GM10266 (cell line): ENCODE measurements around the gene TOR1A.

Source experiments
- DNase-seq: peaks from one replicate; pipeline ENCODE4 v3.0.0; 2012; ENCODE audit errors: extremely low spot score
- TF ChIP-seq, protein P1 (sequence below): IDR thresholded peaks from 2 replicates; pipeline ENCODE4 v1.5.1; 2012; ENCODE audit warnings: mild to moderate bottlenecking, low read depth; ENCODE audit not compliant: control insufficient read depth, insufficient read depth; ENCODE audit errors: missing control alignments

Gene TOR1A

DNA sequence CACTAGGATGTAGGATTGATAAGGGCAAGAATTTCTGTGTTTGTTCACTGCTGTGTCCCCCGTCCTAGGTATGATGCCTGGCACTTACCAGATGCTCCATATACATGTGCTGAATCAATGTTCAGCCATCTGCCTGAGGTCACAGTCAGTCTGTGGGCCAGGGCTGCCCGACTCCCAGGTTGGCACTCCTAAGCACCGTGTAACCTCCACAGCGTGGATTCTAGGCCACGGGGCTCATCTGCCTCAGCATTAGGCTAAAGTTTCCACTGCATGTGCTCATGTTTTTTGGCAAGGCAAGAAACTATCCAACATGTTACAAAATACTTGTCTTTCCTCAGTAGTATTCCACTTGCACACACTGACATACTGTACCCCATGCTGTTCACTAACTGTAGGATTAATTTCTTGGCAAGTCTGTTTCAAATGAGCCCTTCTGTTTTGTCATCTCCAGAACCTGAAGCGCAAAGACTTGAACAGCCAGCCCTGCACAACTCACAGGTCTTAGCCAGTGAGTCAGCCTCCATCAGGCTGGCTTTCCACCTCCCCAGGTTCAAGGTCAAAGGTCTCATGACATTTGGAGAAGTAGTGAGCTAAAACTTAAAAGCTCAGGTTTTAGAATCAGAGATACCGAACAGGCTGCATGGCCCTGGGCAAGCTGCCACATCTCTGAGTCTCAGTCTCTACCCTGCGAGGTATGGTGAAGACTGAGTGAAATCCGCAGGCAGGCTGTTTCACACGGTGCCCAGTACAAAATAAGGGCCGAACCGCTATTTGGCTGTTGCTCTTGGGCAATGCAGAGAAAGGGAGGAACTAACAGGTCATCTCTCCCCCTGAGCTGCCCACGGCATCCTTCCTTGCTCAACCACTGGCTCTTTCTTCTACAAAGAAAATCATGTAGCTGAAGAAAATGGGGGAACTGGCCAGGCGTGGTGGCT is 7.2 kb downstream of the TOR1A start:
- DNase-seq: no peak
- TF ChIP-seq, protein P1, sequence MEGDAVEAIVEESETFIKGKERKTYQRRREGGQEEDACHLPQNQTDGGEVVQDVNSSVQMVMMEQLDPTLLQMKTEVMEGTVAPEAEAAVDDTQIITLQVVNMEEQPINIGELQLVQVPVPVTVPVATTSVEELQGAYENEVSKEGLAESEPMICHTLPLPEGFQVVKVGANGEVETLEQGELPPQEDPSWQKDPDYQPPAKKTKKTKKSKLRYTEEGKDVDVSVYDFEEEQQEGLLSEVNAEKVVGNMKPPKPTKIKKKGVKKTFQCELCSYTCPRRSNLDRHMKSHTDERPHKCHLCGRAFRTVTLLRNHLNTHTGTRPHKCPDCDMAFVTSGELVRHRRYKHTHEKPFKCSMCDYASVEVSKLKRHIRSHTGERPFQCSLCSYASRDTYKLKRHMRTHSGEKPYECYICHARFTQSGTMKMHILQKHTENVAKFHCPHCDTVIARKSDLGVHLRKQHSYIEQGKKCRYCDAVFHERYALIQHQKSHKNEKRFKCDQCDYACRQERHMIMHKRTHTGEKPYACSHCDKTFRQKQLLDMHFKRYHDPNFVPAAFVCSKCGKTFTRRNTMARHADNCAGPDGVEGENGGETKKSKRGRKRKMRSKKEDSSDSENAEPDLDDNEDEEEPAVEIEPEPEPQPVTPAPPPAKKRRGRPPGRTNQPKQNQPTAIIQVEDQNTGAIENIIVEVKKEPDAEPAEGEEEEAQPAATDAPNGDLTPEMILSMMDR: no peak

DNA sequence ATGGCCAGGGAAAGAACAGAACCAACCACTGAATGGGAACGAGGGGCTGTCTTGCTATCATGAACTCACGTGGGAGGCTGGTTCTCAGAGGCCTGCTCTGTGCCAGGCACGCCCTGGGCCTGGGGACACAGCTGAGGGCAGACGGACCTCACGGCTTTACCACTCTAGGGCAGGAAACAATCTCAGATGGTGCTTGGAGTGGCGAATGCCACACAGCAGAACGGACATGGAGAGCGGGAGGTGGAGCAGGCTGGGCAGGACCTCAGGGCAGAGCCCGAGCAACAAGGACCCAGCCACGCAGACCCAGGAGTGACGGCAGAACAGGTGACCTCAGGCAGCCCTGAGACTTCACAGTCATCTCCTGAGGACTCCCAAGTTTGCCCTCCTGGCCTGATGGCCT is 8.7 kb downstream of the TOR1A start:
- DNase-seq: no peak
- TF ChIP-seq, protein P1: no peak

DNA sequence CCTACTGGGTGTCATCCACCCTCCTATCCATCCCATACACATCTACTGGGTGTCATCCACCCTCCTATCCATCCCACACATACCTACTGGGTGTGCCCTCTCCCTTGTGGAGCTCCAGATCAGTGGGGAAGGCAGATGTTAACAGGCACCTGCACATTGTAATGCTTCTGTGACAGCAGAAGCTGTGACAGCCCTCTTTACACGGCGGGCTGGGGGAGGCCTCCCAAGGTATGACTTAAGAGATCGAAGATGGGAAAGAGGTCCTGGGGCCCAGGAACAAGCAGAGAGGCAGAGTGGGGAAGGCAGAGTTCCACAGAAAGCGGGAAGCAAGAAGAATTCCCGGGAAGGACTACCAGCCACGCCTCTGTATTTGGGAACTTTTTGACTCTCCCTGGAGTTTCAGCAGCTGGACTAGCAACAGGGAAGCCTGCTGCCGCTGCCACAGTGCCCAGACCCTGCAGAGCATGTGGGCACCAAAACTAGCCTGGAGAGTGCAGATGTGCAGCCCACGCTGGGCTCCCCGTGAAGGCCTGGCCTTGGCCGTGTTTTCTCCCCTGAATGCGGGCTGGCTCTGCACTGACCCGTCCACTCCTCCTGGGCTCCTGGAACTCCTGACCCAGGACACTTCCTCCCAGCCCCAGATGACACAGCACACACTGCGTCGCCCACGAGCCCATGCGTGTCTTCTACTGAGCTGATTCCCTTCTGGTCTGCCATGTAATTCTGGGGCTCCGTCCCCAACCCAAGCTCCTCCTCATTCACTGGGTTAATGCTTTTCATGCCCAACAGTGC is 9.3 kb downstream of the TOR1A start:
- TF ChIP-seq, protein P1: no peak
- DNase-seq: no peak

DNA sequence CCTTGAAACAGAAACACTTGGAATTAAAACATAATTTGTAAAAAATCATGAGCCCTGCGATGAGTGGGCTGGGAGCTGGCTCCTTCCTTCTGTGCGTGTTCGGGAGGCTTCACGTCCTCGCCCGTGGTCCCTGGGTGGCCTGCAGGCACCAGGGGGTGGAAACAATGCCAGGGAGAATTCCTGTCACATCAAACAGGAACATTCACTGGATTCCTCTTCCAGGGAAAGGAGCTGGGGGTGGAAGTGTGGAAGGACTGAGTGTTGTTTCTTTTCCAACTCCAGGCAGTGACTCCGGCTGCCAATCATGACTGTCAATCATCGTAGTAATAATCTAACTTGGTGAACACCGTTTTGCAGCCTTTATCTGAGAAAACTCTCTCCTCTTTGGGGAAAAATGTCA is 10.3 kb downstream of the TOR1A start:
- TF ChIP-seq, protein P1: no peak
- DNase-seq: no peak

DNA sequence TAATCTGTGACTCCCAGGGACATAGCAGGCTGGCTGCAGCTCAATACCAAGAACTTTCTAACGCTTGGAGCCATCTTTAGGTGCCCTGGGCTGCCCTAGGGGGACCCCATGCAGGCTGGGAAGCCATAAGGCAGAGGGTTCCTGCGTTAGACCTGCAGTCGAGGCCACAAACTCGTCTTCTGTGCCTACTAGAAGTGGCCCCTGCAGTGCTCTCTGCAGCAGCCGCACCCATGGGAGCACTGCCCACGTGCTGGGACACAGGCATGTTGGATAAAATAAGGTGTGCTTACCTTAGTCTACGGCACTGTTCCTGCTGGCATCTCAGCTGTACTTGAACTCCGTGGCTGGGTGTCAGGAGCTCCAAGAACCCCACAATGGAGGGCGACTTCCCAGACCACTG is 11.6 kb downstream of the TOR1A start:
- DNase-seq: no peak
- TF ChIP-seq, protein P1: no peak

DNA sequence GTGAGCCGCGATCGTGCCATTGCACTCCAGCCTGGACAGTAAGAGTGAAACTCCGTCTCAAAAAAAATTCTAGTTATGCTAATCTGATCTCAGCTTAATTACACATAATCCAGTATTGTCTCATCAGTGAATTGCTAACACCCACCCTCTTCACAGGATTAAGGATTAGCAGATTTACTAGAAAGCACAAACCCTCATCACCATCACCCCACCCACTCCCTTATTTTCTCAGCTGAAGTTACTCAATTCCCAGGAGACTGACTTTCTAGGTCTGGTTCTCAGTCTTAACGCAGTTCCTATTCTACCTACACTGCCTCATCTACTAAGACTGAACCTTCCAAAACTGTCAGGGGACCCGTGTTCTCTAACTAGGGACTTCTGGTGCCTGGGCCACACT is 12.0 kb downstream of the TOR1A start:
- TF ChIP-seq, protein P1: no peak
- no peak for DNase-seq
